ENCODE results near the gene VEPH1.

The VEPH1 gene

DNA sequence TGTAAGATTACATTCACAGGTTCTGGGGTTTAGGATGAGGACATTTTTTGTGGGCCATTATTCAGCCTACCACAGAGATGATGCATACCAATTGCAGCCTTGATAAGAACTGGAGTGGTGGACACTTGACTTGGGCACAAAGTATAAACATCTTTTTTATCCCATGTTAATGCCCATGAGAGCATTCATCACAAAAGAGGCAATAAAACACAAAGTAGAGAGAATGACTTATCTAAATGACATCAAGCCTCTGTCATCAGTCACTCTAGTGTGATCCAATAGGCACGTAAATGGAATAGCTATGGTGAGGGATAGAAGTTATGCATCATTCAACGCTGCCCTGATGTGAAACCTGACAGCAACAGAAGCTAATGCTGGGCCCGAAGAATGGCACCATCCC is 25.8 kb downstream of the VEPH1 start:
- DNase-seq (ENCODE audit: low read depth in 2 of 2) = no peak

DNA sequence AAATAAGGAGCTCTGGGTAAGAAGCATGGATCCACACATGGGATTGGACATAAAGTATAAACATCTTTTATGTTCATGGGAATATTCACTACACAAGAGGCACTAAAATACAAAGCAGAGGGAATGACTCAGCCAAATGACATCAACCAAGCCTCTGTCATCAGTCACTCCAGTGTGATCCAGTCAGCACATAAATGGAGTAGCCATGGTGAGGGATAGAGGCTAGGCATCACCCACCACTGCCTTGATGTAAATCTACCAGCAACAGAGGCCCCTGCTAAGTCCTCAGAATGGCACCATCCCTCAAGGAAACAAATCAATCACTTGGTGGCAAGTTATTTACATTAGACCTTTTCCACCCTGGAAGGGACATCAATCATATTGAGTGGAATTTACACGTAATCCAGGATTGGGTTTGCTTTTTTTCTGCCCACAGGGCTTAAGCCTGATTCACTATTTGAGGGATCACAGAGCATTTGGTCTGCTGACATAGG is 27.2 kb downstream of the VEPH1 start:
- no peak for DNase-seq (ENCODE audit: low read depth in 2 of 2)

DNA sequence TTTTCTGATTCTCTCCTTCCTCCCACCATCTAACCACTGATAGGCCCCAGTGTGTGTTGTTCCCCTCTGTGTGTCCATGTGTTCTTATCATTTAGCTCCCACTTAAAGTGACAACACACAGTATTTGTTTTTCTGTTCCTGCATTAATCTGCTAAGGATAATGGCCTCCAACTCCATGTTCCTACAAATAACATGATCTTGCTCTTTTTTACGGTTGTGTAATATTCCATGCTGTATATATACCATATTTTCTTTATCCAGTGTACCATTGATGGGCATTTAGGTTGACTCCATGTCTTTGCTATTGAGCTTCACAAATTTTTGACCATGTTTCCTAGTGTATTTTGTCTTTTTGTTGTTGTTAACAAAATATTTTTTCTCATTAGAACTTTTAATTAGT is 30.6 kb downstream of the VEPH1 start:
- DNase-seq (ENCODE audit: low read depth in 2 of 2) = no peak

DNA sequence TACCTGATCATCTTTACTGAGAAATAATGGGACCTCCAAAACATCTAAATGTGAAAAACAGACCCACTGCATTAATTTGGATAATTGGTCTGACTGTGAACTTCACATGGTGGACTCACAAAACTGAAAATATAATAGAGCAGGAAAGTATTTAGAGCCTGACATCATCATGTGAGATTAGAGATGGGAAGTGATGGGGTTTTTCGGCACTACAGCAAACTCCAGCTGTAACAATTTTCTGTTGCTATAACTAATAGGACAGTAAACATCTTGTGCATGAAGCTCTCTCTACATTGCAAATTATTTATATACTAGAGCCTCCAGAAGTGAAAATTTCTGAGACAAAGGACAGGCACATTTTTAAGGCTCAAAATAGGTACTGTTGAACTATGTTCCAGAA is 32.2 kb downstream of the VEPH1 start:
- no peak for DNase-seq (ENCODE audit: low read depth in 2 of 2)

DNA sequence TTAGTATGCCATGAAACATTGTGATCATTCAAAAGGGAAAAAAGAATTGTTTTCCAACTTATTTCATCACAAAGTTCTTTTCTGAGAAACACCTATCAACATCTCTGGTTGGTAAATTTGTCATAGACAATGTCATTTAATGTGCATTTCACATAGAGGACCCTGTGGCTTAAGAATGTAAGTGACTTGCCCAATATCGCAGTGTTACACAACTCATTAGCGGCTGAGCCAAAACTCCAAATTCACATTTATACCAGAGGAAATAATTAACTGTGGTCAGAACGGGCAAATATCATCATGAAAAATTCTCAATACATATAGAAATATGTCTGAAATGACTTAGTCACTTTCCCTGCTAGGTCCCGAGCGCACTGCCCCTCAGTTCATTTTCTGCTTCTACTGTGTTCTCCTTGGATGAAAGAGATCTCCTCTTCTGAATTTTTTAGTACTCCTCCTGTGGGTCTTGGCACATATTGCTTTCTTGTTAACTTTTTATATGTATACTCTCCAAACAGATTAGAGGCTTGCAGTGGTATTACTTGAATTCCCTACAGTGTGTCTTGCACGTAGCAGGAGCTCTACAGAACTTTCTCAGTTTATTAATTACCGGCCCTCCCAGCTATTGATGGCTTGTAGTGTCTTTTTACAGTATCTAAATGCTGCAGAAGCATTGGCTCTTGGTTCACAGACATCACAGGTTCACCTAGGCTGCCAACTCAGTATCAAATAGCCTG is 33.5 kb downstream of the VEPH1 start:
- no peak for DNase-seq (ENCODE audit: low read depth in 2 of 2)

DNA sequence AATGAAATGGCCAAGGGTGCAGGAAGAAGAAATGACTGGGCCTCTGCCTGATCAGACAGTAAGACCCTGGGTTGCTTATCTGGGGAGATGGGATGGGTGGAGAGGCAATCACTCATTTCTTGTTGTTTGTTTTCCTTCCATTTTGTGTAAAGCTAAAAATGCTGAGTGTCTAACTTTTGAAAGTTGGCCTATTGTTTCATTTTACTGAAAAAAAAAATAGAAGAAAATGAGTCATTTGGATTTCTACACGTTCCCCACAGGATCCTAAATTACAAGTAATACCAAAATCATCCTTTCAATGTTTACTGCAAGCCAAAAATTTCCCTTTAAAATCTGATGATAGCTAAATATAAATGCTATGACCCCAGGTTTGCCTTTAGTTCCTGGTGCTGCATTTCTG is 36.0 kb downstream of the VEPH1 start:
- no peak for DNase-seq (ENCODE audit: low read depth in 2 of 2)

DNA sequence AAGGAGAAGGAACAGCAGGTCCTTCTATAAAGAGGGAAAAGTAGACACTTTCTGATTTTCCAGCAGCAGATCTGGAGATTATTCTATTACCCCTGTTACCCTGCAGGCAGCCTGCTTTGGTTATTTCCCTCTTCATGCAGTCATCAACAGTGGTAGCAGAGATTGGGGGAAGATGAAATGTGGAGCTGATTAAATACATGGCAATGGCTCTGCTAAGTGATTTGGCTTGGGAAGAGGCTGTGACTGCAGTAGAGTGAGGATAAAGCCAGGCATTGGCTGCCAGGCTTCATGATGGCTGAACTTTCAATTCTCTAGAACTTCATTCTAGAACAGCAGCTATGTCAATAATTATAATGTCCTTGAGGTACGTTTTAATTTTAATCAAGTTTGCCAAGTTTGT is 37.5 kb downstream of the VEPH1 start:
- DNase-seq (ENCODE audit: low read depth in 2 of 2) = no peak

DNA sequence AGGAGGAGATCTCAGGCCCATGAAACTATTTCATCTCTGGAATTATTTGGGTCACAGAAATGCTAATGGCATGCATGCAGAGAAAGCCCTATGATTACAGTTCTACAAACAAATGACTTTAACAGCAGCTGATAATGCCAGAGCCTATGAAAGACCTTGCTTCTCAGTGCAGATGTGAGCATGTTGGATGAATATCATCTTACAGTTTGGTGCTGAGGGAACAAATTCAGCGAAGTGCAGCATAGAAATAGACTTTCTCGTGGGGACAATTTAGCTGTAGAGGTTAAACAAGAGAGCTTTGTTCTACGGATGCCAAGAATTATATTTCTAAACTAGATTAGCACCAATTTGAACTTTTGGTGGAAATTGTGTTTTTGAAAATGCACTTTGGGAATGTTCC is 38.9 kb downstream of the VEPH1 start:
- no peak for DNase-seq (ENCODE audit: low read depth in 2 of 2)

DNA sequence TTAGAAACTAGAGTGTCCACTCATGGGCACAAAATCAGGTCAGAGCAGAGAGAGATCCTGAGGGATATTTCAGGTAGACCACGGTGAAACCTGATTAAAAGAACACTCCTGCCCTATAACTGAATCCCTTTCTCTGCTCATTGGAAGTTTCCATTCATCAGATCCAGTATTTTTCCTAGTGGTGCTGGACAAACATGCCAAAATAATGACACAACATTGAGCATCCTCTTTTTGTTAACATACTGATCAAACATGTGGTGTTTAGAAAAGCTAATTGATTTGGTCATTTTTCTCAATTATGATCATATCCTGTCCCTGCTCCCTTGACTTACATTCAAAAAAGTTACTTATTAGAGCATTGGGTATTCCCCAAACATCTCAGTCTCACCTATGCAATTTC is 39.4 kb downstream of the VEPH1 start:
- DNase-seq (ENCODE audit: low read depth in 2 of 2) = no peak

DNA sequence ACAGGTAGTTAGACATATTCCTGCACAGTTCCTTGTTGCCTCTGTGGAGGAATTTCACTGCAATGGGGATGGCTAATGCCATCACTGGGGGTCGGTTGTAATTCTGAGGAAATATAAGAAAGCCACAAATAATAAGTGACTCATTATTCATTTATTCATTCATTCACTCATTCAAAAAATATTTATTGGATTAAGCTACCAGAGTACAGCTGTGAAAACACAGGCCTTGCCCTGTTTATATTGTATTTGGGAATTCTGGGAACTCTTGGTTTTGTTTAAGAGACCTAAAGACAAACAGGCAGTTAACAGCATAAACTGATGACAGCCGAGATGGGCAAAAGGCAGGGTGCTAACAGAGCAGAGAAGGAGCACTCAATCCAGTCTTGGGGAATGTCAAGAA is 43.0 kb downstream of the VEPH1 start:
- no peak for DNase-seq (ENCODE audit: low read depth in 2 of 2)

DNA sequence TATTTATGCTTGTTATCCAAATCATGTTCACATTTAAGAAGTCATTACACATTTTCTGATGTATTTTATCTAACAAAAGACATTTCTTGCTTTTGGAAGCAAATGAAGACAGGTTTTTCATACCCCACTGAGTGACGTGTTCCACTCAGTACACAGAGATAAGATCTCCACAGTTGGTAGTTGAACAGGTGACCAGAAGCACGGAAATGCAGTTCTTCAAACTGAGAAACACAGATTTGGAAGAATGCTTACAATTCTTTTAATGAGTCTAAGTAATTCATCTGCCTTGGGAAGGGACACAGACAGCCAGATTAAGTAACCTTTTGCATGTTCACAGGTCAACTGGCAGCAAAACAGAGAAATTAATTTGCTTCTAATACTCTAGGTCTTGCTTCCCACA is 43.5 kb downstream of the VEPH1 start:
- no peak for DNase-seq (ENCODE audit: low read depth in 2 of 2)

DNA sequence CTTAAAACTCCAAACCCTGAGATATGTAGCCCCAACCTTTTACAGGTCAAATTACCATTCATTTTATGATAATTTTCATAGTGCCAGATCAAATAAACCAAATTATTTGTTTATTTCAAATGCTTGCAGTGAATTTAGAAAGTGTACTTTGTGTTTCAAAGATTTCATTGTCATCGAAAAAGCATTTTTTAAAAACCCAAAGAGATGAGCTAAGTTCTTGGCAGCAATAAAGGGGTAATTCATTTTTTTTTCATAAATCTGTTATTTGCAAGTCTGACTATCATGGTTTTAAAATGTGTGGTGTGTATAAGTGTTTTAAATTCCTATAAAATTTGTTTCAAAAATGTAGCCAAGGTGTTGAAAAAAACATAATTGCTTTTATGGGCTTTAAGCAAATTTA is 49.4 kb downstream of the VEPH1 start:
- DNase-seq (ENCODE audit: low read depth in 2 of 2) = no peak

DNA sequence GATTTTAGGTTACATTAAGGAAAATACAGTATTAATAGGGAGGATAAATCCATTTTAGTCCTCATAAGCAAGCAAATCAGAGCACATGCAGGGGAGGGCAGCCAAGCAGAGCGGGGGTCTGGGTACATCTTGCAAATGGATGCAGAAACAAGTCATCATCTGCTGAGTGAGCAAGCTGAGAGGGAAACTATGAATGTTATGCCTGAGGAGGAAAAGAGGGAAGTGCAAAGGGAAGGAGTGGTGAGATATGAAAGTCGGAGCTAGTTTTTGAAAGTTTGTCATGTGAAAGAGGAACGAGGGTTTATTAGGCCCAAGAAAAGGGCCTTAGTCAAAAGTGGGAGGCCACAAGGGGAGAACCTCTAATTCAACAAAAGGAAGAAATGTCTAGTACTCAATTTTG is 51.1 kb downstream of the VEPH1 start:
- no peak for DNase-seq (ENCODE audit: low read depth in 2 of 2)

DNA sequence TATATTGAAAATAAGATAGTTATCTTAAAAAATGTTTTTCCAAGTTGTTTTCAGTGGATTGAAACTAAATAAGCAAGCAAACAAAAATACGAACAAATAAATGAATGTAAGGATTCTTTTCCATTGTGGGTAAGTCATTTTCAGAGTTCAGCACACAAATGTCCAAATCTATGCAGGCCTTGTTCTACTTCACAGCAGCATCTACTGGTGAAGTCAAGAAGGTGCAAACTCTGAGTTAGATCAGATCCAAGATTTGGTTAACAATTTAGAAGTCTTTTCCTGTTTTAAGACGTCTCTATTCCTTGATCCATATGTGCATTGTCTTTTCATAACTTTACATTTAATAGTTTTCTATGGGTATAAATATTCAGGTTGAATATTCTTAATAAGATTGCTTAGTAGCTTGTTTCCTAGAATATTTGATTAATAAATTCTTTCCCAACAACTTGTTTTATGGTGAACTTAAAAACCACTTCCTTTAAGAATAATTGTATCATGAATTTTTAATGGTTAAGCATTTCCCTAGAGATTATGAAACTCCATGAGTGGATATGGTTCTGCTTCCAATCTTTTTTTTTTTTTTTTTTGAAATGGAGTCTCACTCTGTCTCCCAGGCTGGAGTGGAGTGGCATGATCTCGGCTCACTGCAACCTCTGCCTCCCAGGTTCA is 56.1 kb downstream of the VEPH1 start:
- DNase-seq (ENCODE audit: low read depth in 2 of 2) = no peak

DNA sequence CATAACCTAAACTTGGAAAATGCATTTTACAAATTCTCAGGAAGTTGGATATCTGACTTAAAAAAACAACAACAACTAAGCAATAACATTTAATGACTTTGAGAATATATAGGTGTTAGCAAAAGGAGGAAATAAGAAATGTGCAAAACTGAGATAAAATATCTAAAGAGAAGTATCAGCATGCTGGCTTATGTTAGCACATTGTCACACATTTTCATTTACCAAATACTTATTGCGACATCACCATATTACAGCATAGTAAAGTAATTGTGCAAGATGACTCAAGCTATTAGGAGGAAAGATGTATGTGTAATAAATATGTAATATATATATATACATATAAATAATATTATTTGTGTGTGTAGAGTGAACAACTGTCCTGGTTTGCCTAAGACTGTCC is 57.4 kb downstream of the VEPH1 start:
- DNase-seq (ENCODE audit: low read depth in 2 of 2) = no peak

DNA sequence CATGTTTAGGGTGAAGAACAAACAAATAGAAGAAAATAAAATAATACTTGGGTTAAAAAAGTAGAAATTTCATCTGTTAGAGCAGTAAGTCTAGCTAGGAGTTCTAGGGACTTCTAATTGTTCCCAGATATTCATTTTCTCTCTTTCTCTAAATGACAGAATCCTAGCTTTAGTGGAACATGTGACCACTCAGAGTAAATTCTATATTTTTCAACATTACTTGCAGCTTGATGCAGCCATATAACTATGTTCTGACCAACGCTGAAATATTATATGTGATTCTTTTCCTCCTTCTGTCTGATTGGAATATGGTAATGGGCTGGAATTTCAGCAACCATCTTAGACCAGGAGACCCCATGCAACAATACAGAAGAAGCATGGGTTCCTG is 58.4 kb downstream of the VEPH1 start:
- DNase-seq (ENCODE audit: low read depth in 2 of 2) = no peak

DNA sequence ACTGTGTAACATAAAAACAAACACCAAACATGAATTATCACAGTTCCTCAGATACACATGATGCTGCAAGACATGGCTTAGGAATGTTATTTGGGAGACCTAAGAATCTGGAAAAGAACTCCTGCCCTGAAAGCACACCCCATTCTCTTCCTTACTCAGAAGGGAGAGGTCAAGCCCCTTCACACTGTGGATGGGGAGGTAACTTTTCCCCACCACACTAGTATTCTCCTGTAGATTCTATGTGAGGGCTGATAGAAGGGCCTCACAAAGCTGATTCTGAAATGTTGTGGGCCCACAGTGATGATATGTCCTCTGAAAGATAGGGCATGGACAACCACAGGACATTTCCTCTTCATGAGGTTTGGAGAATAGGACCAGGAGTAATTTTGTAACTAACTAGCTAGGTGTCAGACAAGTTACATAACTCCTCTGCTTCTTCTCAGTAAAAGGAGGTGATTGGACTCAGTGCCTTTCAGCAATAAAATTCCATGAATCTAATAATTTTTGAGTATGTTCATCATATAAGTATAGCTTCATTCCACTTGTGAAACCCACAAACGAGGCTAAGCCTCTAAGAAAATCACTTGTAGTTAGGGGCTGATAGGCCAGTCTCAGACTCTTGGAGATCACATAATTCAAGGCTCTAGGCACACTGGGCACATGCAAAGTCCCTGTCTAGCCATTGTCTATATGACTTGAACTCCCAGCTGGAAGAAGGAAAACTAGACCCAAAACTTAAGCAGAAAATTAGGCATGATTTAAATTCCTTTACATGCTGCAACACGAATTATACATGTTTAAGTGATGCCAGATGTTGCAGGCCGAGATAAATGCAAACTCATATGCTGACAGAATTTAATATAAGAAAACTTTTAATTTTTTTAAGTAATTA is 59.1 kb downstream of the VEPH1 start:
- no peak for DNase-seq (ENCODE audit: low read depth in 2 of 2)

DNA sequence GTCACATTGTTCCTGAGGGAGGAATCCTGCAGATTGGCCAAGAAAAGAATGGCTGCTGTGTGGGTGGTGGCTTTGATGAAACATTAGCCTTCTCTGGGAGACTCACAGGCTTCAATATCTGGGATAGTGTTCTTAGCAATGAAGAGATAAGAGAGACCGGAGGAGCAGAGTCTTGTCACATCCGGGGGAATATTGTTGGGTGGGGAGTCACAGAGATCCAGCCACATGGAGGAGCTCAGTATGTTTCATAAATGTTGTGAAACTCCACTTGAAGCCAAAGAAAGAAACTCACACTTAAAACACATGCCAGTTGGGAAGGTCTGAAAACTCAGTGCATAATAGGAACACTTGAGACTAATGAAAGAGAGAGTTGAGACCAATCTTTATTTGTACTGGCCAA is 60.5 kb downstream of the VEPH1 start:
- DNase-seq (ENCODE audit: low read depth in 2 of 2) = no peak

DNA sequence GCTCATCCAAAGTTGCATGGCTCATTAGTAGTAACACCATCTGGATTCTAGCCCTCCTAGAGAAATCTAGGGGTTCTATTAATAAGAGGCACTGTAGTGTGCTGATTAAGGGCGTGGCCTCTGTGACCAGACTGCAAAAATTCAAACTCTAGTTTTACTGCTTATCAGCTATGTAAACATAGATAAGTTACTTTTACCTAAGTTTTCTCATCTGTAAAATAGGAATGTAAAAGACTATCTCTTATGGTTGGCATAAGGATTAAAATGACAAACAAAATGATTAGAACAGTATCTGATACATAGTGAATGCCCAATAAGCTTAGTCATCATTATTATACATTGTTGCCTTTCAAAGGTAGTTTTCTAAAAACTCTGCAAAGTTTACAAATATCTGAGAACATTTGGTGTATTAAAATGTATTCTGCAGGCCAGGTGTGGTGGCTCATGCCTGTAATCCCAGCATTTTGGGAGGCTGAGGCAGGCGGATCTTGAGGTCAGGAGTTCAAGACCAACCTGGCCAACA is 62.1 kb downstream of the VEPH1 start:
- DNase-seq (ENCODE audit: low read depth in 2 of 2) = no peak

DNA sequence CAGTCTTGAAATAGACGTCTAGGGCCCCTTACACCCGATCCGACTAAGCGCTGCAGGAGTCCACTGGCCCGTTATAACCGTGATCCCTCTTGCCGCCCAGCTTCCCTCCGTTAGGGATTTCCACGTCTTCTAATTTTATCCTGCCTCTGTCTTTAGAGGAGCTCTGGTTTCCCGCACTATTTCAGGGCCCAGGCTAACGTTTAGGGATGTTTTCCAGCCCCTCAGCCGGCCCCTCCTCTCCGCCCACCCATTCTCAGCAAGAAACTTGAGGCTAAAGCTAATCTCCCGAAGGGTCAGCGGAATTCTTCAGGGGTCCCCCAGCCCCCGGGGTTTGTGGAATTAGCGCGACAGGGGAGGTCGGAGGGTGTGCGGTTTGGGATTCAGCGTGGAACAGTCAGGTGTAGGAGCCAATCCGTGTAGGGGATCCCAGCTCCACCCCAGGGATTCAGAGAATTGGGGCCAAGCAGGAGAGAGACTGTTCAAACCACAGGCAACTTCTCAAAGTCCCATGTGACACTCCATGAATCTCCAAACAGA is 65.0 kb downstream of the VEPH1 start:
- no peak for DNase-seq (ENCODE audit: low read depth in 2 of 2)

DNA sequence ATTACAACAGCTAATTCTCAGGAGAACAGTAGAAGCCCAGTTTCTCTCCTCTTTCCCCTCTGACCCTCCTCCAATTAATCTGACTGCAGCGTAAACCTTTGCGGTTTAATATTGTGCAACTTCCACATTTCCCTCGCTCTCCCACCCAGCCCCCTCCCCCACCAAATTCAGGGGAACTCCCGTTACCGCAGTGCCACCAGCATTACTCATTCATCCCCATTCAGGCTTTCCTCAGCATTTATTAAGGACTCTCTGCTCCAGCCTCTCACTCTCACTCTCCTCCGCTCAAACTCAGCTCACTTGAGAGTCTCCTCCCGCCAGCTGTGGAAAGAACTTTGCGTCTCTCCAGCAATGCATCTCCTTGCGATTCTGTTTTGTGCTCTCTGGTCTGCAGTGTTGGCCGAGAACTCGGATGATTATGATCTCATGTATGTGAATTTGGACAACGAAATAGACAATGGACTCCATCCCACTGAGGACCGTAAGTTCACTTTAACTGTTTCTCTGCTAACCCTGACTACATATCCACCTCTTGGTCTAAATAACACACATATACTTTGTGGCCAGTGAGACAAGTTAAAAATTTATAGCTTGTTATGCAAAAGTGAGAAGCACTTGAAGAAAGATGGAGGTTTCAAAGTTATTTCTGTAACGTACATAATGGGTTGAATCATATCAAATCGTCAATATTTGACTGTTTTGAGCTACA is 66.5 kb downstream of the VEPH1 start, which contains the start of gene PTX3:
Gene PTX3 (plus strand): TSS at position 268 of the 709 bp plus-strand sequence. CDS start 84 bp downstream, at position 352.
- no peak for DNase-seq (ENCODE audit: low read depth in 2 of 2)

All from stimulated activated CD8-positive, alpha-beta memory T cell treated with anti-CD3 and anti-CD28 coated beads, Interleukin-2, amount 100 ng/mL, for 1 hour (primary cell).